Hepatocyte (in vitro differentiated cells): Measurements from ENCODE around the gene MEIG1.
A peak's percentile ranks its signal among the peaks of the same experiment; 100 is the strongest.
"Not testable (repeated sequence)": the region's sequence is repeated elsewhere in the genome, so short reads cannot be mapped to it uniquely, and the experiment has no call there.

ENCODE experiments used
- CTCF ChIP-seq: fragments of 200-600 bp; sonication (generic); IDR thresholded peaks from 2 replicates; pipeline ENCODE4 v1.5.1; 2016; ENCODE audit warnings: antibody characterized with exemption, mild to moderate bottlenecking; ENCODE audit not compliant: poor library complexity
- EZH2 ChIP-seq: fragments of 200-600 bp; sonication (generic); IDR thresholded peaks from 2 replicates; pipeline ENCODE4 v1.6.1; 2016; ENCODE audit warnings: antibody characterized with exemption, mild to moderate bottlenecking, borderline replicate concordance
- EZH2phosphoT487 ChIP-seq: fragments of 200-600 bp; sonication (generic); IDR thresholded peaks from one replicate; pipeline ENCODE4 v1.6.1; 2018; ENCODE audit warnings: antibody characterized with exemption, mild to moderate bottlenecking, low read depth, moderate library complexity; ENCODE audit not compliant: unreplicated experiment, severe bottlenecking

DNA sequence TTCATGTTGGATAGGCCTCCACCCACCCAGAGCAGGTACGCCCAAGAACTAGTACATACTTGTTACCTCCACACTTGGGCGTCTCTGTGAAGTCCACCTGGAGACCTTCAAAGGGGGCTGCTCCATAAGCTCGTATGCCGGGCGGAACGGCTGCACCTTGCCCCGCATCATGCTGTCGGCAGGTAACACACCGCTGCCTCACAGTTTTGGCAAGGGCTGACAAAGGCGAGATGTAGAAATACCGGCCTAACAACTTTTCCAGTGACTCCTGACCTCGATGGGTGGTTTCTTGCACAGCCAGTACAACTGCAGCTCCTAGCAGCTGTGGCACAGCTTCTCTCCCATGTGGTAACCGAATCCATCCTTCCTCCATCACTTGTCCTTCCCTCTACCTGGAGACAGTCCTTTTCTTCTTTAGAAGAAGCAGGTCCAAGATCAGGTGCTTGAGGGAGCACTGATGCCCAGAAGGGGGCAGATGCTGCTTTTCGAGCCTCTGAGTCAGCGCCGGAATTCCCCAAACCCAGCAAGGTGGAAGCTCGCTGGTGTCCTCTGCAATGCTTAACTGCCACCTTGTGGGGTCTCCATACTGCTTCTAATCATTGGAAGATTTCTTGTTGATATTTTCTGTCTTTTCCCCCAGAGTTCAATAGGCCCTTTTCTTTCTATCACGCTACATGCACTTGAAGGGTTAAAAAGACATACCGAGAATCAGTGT, 32.0 kb downstream of the MEIG1 start:
- TF ChIP-seq CTCF, result peak; percentile 35
- TF ChIP-seq EZH2phosphoT487, EZH2: not testable (repeated sequence)
